Activated CD4-positive, alpha-beta T cell treated with anti-CD3 and anti-CD28 coated beads, Interleukin-2, amount 50 U/mL, for 1 hour (primary cell): ENCODE data around the gene RGS10.
A peak's percentile ranks its signal among the peaks of the same experiment; 100 is the strongest.

Source experiments
- DNase-seq: peaks from one replicate; pipeline ENCODE4 v3.0.0-alpha.2; 2020

Gene RGS10

GRCh38 chr10:119495021-119495505, 47.5 kb downstream of the RGS10 start:
- DNase-seq, result no peak

GRCh38 chr10:119494236-119495020, 48.1 kb downstream of the RGS10 start:
- DNase-seq, result no peak

- no peak for DNase-seq
Observed at GRCh38 chr10:119493155-119493554, 49.4 kb downstream of the RGS10 start.

- no peak for DNase-seq
Observed at GRCh38 chr10:119491966-119492757, 50.4 kb downstream of the RGS10 start.

- no peak for DNase-seq
Observed at GRCh38 chr10:119489991-119490326, 52.6 kb downstream of the RGS10 start.

- no peak for DNase-seq
Observed at GRCh38 chr10:119488675-119489074, 53.8 kb downstream of the RGS10 start.

- DNase-seq, result no peak
Observed at GRCh38 chr10:119483839-119484238, 58.7 kb downstream of the RGS10 start.

GRCh38 chr10:119483001-119483400, 59.5 kb downstream of the RGS10 start:
- DNase-seq, result no peak

- DNase-seq, result no peak
Observed at GRCh38 chr10:119481781-119482426, 60.6 kb downstream of the RGS10 start.

- no peak for DNase-seq
Observed at GRCh38 chr10:119480667-119481066, 61.9 kb downstream of the RGS10 start.

GRCh38 chr10:119479532-119479931, 63.0 kb downstream of the RGS10 start:
- no peak for DNase-seq

- no peak for DNase-seq
Observed at GRCh38 chr10:119478811-119479341, 63.6 kb downstream of the RGS10 start.

GRCh38 chr10:119478111-119478802, 64.3 kb downstream of the RGS10 start:
- no peak for DNase-seq

- DNase-seq, result no peak
Observed at GRCh38 chr10:119477444-119477843, 65.1 kb downstream of the RGS10 start.

- no peak for DNase-seq
Observed at GRCh38 chr10:119474606-119475005, 67.9 kb downstream of the RGS10 start.

GRCh38 chr10:119473771-119474170, 68.7 kb downstream of the RGS10 start:
- no peak for DNase-seq

GRCh38 chr10:119470920-119471702, 71.4 kb downstream of the RGS10 start:
- DNase-seq, result no peak

- no peak for DNase-seq
Observed at GRCh38 chr10:119469846-119470245, 72.7 kb downstream of the RGS10 start.

- DNase-seq, result no peak
Observed at GRCh38 chr10:119469325-119469707, 73.2 kb downstream of the RGS10 start.

GRCh38 chr10:119468542-119469324, 73.8 kb downstream of the RGS10 start:
- no peak for DNase-seq

- DNase-seq, result peak; percentile 22
Observed at GRCh38 chr10:119466655-119467054, 75.9 kb downstream of the RGS10 start.
